GM18868 (cell line): ENCODE results near the gene BBOF1.
"Not testable (repeated sequence)": the region's sequence is repeated elsewhere in the genome, so short reads cannot be mapped to it uniquely, and the experiment has no call there.

ENCODE experiments used
- ATAC-seq: cut with Tn5 transposase; IDR thresholded peaks from one replicate; pipeline ENCODE4 v1.9.1; 2021; ENCODE audit warnings: mild to moderate bottlenecking, moderate library complexity; ENCODE audit not compliant: unreplicated experiment

Gene BBOF1

DNA sequence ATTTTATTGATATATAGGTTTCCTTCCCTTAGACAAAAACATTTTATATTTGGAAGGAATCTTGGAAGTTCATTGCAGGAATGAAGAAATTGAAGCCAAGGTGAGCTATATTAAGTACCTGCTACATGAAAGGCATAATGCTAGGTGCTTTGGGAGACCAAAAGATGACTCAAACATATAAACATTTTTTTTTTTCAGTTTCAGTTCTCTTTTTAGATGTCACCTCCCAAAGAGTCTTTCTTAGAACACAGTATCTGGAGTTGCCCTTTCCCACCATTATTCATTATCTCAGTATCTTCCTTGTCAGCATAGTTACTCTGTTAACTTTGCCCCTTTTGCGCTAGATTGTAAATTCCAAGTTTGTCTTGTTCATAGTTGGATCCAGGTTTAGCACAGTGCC is 66.7 kb downstream of the BBOF1 start:
- no peak for ATAC-seq

GRCh38 chr14:74089251-74090020 is 70.3 kb downstream of the BBOF1 start:
- ATAC-seq, result no peak

GRCh38 chr14:74105381-74105780 is 86.2 kb downstream of the BBOF1 start:
- no peak for ATAC-seq

GRCh38 chr14:74109369-74109768 is 90.2 kb downstream of the BBOF1 start:
- no peak for ATAC-seq

DNA sequence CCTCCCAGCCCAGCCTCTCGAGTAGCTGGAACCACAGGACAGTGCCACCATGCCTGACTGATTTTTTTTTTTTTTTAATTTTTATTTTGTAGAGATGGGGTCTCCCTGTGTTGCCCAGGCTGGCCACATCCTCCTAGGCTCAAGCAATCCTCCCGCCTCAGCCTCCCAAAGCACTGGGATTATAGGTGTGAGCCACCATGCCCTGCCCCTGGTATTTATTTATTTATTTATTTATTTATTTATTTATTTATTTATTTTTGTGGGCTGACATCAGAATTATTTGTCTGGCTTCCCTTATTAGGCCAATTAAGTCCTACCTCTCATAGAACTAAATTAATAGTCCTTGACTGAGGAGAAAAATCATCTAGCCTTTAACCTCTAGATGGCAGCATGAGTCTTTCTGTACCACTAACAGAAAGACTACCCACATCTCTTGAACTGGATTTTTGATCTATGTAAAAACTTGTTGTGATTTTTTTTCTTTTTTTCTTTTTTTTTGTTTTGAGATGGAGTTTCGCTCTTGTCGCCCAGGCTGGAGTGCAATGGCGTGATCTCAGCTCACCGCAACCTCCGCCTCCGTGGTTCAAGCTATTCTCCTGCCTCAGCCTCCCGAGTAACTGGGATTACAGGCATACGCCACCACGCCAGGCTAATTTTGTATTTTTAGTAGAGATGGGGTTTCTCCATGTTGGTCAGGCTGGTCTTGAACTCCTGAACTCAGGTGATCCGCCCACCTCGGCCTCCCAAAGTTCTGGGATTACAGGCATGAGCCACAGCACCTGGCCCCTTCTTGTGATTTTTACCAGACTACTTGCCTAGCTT is 92.5 kb downstream of the BBOF1 start:
- ATAC-seq, result not testable (repeated sequence)
